Muscle of arm (tissue), 12 donors: ENCODE measurements around the gene EPHA8. TPM values are rescaled to one million over a fixed set of nuclear protein-coding genes. Genes with fewer than 3 reads are reported as not detected.

Experiments used
- DNase-seq: peaks from one replicate; pipeline ENCODE4 v3.0.0-alpha.2; 2013
- polyA plus RNA-seq, 12 donors: library from polyadenylated mRNA; unstranded; fragments of 120-200 nt; gene quantifications; one replicate each; pipeline ENCODE4 v1.2.1, GENCODE V29; 2013; ENCODE audit not compliant: insufficient read length in 12 of 12

The EPHA8 gene
- polyA plus RNA-seq, 12 donors, result 0.05 to 0.12 (median 0.08) TPM; not detected in 9

- no peak for DNase-seq
Observed at GRCh38 chr1:22535399-22535798, 27.9 kb upstream of the EPHA8 start.

DNA sequence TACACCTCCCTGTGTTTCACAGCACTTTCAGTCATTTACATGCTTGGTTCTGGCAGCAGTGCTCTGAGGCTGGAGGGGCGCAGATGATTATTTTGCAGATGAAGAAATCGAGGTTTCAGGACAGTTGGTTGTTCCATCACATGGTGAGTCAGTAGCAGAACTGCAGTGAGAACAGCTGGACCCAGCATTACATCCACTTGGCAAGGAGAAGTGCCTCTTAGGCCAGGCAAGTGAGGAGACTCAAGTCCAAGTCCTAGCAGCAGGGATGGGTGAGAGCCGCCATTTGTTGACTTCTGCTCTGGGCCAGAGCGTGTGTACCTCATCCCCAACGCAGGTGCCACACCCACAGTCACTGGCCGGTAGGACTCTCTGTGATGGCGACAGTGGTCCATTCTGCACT, 26.8 kb upstream of the EPHA8 start:
- no peak for DNase-seq

DNA sequence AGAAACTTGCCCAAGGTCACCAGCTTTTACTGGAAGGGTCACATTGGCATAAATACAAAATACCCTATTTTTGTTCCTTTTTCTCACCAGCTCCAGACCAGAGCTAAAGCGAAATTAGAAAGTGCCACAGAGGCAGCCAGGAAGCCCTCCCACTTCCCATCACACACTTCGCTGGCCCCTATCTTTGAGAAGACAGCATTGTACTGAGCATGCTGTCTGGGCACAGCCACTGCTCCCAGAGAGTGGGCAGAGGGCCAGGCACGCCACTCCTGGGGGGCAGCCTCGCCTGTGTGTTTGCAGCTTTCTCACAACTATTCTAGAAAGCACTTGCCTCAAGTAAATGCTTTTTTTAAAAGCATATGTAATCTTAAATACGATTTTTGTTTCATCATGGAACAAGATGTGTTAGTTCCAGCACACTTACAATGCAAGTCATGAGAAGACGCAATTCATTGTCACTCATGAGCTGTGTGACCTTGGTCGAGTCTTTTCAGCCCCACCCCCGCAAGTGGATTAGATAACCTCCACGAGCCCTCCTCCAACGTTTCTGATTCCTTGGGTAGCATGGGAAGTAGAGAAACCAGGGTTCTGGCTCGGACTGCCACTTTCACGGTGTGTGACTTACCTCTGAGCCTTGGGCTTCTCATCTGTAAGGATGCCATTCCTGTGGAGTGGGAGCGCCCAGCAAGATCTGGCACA, 25.7 kb upstream of the EPHA8 start:
- DNase-seq, result no peak

DNA sequence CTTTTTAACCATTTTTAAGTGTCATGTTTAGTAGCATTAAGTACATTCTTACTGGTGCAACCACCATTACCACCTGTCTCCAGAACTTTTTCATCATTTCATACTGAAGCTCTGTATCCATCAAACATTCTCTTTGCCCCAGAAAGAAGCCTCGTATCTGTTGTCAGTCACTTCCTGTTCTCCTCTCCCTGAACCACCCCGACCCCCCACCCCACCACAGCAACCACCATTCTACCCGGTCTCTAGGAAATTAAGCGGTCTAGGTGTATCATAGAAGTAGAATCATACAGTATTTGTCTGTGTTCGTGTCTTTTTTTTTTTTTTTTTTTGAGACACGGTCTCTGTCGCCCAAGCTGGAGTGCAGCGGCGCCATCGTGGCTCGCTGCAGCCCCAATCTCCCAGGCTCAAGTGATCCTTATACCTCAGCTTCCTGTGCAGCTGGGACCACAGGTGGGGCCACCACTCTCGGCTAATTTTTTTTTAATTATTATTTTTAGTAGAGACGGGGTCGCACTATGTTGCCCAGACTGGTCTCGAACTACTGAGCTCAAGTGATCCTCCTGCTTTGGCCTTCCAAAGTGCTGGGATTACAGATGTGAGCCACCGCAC, 23.7 kb upstream of the EPHA8 start:
- no peak for DNase-seq

DNA sequence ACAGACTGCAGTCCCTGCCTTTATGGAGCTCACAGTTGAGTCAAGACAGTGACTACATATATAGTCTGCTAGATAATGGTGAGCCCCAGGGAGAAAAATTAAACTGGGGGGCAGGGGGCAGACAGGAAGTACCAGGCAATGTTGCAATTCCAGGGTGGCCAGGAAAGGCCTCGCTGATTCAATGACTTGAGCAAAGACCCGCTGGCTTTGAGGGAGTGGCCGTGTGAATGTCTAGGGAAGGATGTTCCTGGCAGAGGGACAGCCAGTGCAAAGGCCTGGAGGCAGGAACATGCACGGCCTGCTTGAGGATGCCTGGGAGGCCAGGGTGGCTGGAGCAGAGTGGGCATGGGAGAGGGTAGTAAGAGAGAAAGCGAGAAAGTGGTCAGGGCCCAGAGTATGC, 23.0 kb upstream of the EPHA8 start:
- no peak for DNase-seq

GRCh38 chr1:22542886-22543285, 20.4 kb upstream of the EPHA8 start:
- no peak for DNase-seq

DNA sequence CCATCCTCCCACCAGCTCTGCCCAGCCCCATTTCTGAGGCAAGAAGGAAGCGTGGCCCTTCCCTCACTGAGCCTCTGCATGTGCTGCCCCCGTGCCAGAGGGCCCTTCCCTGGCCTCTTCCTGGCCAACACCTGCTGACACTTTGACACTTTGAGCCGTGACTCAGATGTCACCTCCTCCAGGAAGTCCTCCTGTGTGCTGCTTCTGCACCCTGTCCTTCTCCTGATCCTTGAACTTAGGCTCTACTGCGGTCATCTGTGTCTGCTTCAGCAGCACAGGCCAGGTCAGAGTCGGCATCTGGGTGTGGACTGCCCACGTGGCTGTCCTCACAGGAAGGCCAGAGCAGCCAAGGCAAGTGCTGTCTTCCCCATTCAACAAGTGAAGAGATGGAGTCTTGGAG, 19.6 kb upstream of the EPHA8 start:
- no peak for DNase-seq

- DNase-seq, result no peak
Observed at GRCh38 chr1:22544606-22545005, 18.7 kb upstream of the EPHA8 start.

GRCh38 chr1:22545141-22545540, 18.1 kb upstream of the EPHA8 start:
- DNase-seq, result no peak

DNA sequence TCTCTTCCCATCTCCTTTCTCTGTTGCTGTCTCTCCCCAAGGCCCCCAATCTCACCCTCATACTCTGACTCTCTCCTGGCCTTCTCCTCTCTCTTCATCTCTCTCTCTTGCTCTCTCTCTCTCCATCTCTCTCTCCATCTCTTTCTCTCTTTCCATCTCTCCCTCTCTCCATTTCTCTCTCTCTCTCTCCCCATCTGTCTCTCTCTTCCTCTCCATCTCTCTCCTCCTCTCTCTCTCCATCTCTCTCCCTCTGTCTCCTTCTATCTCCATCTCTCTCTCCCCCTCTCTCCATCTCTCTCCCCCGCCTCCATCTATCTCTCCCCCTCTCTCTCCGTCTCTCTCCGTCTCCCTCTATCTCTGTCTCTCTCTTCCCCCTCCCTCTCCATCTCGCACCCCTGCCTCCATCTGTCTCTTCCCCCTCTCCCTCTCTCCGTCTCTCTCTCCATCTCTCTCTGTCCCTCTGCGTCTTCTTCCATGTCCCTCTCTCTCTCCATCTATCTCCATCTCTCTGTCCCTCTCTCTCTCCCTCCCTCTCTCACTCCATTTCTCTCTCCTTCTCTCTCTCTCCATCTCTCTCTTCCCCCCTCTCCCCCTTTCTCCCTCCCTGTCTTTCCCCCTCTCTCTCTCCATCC, 16.0 kb upstream of the EPHA8 start:
- no peak for DNase-seq

GRCh38 chr1:22547818-22548462, 15.3 kb upstream of the EPHA8 start:
- DNase-seq, result no peak

DNA sequence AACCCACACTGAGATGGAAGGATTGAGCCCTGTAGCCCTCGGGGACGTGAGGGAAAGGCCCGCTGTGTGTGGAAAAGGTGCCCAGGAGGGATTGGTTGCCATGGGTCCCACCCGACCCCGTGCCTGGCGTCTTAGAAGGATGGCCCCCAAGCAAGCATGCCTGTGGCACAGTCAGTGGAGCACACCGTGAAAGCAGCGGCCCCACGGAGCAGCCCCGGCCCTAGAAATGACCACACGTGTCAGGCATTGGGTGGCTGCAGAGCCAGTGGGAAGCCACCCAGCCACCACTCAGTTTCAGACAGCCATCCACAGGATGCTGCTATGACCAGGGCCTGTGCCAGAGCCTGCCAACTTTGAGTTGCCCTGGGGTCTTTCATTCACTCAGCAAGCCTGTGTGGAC, 13.3 kb upstream of the EPHA8 start:
- no peak for DNase-seq

DNA sequence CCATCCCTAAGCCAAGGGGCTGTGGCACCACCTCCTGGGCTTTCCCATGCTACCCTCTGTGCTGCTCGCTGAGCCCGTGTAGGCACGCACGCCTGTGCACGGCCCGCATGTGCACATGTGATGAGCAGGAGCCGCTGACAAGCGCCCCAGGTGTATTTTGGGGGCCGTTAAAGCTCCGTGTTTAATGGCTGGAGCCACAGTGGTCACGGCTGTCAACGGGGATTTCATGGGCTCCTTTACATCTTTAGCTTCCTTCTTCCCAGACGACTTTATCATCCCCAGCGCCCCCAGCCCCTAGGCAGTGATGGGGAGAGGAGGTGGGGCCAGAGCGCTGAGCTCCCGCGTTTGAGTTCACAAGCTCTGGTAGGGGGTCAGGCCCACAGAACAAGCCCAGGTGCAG, 11.7 kb upstream of the EPHA8 start:
- DNase-seq, result no peak

- no peak for DNase-seq
Observed at GRCh38 chr1:22552021-22552420, 11.3 kb upstream of the EPHA8 start.

DNA sequence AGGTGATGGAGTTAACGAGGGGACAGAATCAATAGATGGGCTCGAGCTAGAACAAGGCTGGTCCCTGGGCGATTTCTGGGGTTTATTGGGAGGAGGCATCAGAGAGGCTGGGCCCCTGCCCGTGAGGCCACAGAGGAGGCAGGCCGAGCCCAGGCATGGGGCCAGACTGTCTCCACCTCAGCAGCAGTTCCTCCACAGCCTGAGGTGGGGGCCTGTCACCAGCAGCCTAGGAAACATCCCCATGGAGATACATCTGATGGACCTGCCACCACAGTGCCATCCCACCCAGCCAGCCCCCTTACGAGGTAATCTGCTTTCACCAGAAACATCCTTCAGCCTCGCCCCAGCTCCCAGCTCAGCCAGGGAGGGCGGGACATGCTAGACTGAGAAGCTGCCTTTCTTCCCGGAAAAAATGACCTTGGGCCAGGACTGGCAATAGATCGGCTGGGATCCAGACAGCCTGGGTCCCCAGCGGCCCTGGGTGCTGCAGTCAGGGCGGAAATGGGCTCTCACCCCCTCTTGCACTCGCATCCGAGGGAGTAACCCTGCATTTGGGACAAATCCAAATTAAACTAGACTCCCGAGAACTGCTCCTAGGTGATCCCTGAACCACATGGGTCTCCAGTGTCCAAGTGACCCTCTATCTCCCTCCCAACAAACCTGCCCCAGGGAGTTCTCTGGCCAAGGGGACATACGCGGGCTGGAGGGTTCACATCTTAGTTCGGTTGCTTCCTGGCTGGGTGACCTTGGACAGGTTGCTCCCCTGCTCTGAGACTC, 10.0 kb upstream of the EPHA8 start:
- no peak for DNase-seq

DNA sequence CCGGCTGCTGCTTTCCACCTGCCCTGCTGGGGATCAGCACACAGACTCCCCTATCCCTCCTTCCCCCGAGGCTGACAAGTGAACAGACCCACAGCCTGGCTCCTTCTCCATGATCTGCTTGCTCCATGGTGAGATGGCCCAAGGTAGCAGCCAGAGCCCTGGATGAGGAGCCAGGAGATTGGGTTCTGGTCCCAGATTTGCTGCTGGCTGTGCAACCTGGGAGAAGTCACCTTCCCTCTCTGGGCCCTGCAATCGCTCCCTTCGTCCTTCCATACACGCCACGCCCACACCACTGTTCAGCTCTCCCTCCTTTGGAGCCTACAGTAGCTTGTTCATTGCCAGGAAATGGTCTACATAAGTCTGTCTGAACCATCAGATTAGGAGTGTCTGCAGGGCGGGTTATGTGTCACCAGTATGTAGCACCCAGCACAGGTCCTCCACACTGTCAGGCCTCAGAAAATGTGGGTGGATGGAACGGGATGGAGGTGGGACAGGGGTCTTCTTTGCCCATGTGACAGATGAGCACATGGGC, 9.2 kb upstream of the EPHA8 start:
- no peak for DNase-seq

- no peak for DNase-seq
Observed at GRCh38 chr1:22555371-22555656, 8.0 kb upstream of the EPHA8 start.

- no peak for DNase-seq
Observed at GRCh38 chr1:22556391-22557104, 6.7 kb upstream of the EPHA8 start.

- no peak for DNase-seq
Observed at GRCh38 chr1:22557341-22557950, 5.8 kb upstream of the EPHA8 start.

DNA sequence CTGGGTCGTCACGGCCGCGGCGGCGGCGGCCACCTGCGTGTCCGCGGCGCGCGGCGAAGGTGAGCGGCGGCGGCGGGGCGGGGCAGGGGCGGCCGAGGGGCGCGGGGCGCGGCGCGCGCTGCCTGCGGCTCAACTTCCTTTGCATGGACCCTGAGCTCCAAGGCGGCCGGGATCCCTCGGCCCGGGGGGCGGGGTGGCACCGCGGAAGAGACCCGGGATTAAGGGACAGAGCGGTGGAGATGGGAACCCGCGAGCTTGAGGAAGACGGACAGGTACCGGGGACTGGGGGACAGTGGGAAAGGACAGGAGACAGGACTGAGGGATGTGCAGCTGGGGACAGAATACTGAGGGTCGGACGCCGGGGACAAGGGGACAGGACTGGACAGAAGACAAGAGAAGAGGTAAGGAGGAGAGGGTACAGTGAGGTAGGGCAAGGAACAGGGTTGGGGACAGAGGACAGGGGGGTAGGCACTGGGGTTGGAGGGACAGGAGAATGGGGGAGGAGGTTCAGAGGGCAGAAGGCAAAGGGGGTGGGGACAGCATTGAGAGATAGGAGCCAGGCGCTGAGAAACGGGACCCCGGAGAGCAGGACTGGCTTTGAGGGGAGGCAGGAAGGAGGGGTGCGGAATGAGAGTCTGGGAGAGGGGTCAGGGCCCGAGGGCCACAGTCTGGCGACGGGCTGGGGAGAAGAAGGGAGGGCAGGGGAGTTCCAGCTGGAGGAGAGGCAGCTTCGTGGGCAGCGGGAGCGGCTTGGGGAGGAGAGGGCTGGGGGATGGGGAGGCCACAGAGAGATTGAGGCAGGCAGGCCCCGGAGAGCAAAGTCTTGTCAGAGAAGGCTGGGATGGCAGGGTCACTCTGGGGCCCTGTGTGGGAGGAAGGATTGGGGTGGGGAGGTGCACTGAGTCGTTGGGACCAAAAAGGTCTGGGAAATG, 648 bp downstream of the EPHA8 start:
- DNase-seq, result no peak
